Neutrophil (primary cell): Measurements from ENCODE around the gene PRDM5.

Experiments
- H3K27ac ChIP-seq: fragments of 200-600 bp; sonication (generic); 2 replicates; pipeline ENCODE4 v1.5.1; 2016; ENCODE audit warnings: mild to moderate bottlenecking, moderate library complexity
- H3K27me3 ChIP-seq: fragments of 200-600 bp; sonication (generic); 2 replicates; pipeline ENCODE4 v1.6.0; 2016; ENCODE audit warnings: mild to moderate bottlenecking
- H3K36me3 ChIP-seq: fragments of 200-600 bp; sonication (generic); 2 replicates; pipeline ENCODE4 v1.5.1; 2017
- H3K4me1 ChIP-seq, 2 experiments: fragments of 200-600 bp in 1 of 2; sonication (generic) in 1 of 2; 1 replicate in 1 of 2; 2 replicates in 1 of 2; pipeline versions ENCODE4 v1.5.1 to v1.6.1; 2013 to 2016; ENCODE audit warnings: low read depth in 1 of 2, low read length in 1 of 2, mild to moderate bottlenecking in 1 of 2, moderate library complexity in 1 of 2; ENCODE audit not compliant: control insufficient read depth in 1 of 2, insufficient read depth in 1 of 2
- H3K4me3 ChIP-seq, 2 experiments: fragments of 200-600 bp in 1 of 2; sonication (generic) in 1 of 2; 1 replicate in 1 of 2; 2 replicates in 1 of 2; pipeline ENCODE4 v1.5.1; 2013 to 2016; ENCODE audit warnings: low read depth in 1 of 2, low read length in 1 of 2, mild to moderate bottlenecking in 1 of 2, moderate library complexity in 1 of 2
- H3K9me3 ChIP-seq: fragments of 200-600 bp; sonication (generic); 2 replicates; pipeline ENCODE4 v1.5.1; 2016
- CTCF ChIP-seq: fragments of 200-600 bp; sonication (generic); IDR thresholded peaks from 2 replicates; pipeline ENCODE4 v1.5.1; 2016; ENCODE audit warnings: antibody characterized with exemption

PRDM5 gene

GRCh38 chr4:120821977-120822376 lies 100.5 kb downstream of the PRDM5 start:
- H3K27ac ChIP-seq: no peak overlapping the region
- no peaks in the 10 kb centered on the region for H3K27me3 ChIP-seq
- TF ChIP-seq CTCF: no peak
- no peak overlapping the region for H3K4me3 ChIP-seq
- no peaks in the 10 kb centered on the region for H3K9me3 ChIP-seq
- no peaks in the 10 kb centered on the region for H3K36me3 ChIP-seq
- peaks cover 5 to 11% of the 10 kb centered on the region in 2 experiments for H3K4me1 ChIP-seq

GRCh38 chr4:120821029-120821428 lies 101.5 kb downstream of the PRDM5 start:
- H3K4me3 ChIP-seq: no peak overlapping the region
- peak overlapping the region; percentile 69 for H3K27ac ChIP-seq
- no peaks in the 10 kb centered on the region for H3K27me3 ChIP-seq
- peaks cover 11 to 12% of the 10 kb centered on the region in 2 experiments for H3K4me1 ChIP-seq
- no peaks in the 10 kb centered on the region for H3K9me3 ChIP-seq
- peak; percentile 42 for TF ChIP-seq CTCF
- no peaks in the 10 kb centered on the region for H3K36me3 ChIP-seq

GRCh38 chr4:120819805-120820437 lies 102.6 kb downstream of the PRDM5 start:
- Histone ChIP-seq H3K36me3 (no peaks in the 10 kb centered on the region), H3K27me3 (no peaks in the 10 kb centered on the region), H3K27ac (no peak overlapping the region), H3K4me3 (no peak overlapping the region), H3K9me3 (no peaks in the 10 kb centered on the region), H3K4me1 (peaks cover 15 to 16% of the 10 kb centered on the region in 2 experiments)
- TF ChIP-seq CTCF: no peak

- peak overlapping the region; percentile 51 to 54 for H3K4me3 ChIP-seq
- peaks cover 29 to 36% of the 10 kb centered on the region in 2 experiments for H3K4me1 ChIP-seq
- H3K36me3 ChIP-seq: no peaks in the 10 kb centered on the region
- no peaks in the 10 kb centered on the region for H3K27me3 ChIP-seq
- peak overlapping the region; percentile 78 for H3K27ac ChIP-seq
- no peaks in the 10 kb centered on the region for H3K9me3 ChIP-seq
- no peak for TF ChIP-seq CTCF
Measured at GRCh38 chr4:120816296-120816965, 106.1 kb downstream of the PRDM5 start.

GRCh38 chr4:120815361-120815760 lies 107.2 kb downstream of the PRDM5 start:
- Histone ChIP-seq H3K27me3 (no peaks in the 10 kb centered on the region), H3K36me3 (no peaks in the 10 kb centered on the region), H3K9me3 (no peaks in the 10 kb centered on the region), H3K4me3 (peak overlapping the region; percentile 51 to 54), H3K27ac (peak overlapping the region; percentile 78), H3K4me1 (peaks cover 29 to 30% of the 10 kb centered on the region in 2 experiments)
- TF ChIP-seq CTCF: no peak
